ENCODE results near the gene AIFM2.

DNA sequence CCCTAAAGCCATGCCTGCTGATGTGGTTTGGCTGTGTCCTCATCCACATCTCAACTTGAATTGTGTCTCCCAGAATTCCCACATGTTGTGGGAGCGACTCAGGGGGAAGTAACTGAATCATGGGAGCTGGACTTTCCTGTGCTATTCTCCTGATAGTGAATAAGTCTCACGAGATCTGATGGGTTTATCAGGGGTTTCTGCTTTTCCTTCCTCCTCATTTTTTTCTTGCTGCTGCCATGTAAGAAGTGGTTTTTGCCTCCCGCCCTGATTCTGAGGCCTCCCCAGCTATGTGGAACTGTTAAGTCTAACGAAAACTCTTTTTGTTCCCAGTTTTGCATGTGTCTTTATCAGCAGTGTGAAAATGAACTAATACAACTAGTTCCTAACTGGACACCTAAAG, 68.1 kb downstream of the AIFM2 start:
- TF ChIP-seq, protein P1, sequence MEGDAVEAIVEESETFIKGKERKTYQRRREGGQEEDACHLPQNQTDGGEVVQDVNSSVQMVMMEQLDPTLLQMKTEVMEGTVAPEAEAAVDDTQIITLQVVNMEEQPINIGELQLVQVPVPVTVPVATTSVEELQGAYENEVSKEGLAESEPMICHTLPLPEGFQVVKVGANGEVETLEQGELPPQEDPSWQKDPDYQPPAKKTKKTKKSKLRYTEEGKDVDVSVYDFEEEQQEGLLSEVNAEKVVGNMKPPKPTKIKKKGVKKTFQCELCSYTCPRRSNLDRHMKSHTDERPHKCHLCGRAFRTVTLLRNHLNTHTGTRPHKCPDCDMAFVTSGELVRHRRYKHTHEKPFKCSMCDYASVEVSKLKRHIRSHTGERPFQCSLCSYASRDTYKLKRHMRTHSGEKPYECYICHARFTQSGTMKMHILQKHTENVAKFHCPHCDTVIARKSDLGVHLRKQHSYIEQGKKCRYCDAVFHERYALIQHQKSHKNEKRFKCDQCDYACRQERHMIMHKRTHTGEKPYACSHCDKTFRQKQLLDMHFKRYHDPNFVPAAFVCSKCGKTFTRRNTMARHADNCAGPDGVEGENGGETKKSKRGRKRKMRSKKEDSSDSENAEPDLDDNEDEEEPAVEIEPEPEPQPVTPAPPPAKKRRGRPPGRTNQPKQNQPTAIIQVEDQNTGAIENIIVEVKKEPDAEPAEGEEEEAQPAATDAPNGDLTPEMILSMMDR (IDR thresholded peaks at IDR 0.05), result no peak
- no peak for TF ChIP-seq POLR2A (IDR thresholded peaks at IDR 0.05)

Measured in thyroid gland (tissue), 4 donors.